Spleen (tissue), 7 donors: ENCODE data around the gene SCIMP.

ENCODE experiments used
- POLR2AphosphoS5 ChIP-seq, 3 donors: sonication (generic); formaldehyde crosslinking; IDR thresholded peaks; one replicate each; pipeline ENCODE4 v1.5.1; 2017; ENCODE audit warnings: antibody characterized with exemption in 3 of 3
- TF ChIP-seq, protein P1 (sequence below), 11 experiments: fragments of 200-600 bp in 7 of 11; fragments of 450-650 bp in 4 of 11; sonication (generic) in 4 of 11; IDR thresholded peaks in 8 of 11; conservative IDR thresholded peaks in 3 of 11; 1 replicate in 7 of 11; 2 replicates in 4 of 11; pipeline versions ENCODE4 v1.4.0 to v1.8.0; 2016 to 2021; ENCODE audit warnings: antibody characterized with exemption in 11 of 11, inconsistent platforms in 4 of 11, mild to moderate bottlenecking in 1 of 11
- donor health status: DM: no; HTN: no; CAD: no; lungs with moderate emphysema.
- donor health status: DM: no; HTN: no; CAD: no.
- donor health status: DM: no; HTN: no; CAD: no.

GRCh38 chr17:5269241-5269960, 34.7 kb upstream of the SCIMP start:
- TF ChIP-seq, protein P1, sequence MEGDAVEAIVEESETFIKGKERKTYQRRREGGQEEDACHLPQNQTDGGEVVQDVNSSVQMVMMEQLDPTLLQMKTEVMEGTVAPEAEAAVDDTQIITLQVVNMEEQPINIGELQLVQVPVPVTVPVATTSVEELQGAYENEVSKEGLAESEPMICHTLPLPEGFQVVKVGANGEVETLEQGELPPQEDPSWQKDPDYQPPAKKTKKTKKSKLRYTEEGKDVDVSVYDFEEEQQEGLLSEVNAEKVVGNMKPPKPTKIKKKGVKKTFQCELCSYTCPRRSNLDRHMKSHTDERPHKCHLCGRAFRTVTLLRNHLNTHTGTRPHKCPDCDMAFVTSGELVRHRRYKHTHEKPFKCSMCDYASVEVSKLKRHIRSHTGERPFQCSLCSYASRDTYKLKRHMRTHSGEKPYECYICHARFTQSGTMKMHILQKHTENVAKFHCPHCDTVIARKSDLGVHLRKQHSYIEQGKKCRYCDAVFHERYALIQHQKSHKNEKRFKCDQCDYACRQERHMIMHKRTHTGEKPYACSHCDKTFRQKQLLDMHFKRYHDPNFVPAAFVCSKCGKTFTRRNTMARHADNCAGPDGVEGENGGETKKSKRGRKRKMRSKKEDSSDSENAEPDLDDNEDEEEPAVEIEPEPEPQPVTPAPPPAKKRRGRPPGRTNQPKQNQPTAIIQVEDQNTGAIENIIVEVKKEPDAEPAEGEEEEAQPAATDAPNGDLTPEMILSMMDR (IDR thresholded peaks at IDR 0.05 in 8 of 11, conservative IDR thresholded peaks at IDR 0.05 in 3 of 11) = no peak
- no peak for TF ChIP-seq POLR2AphosphoS5 (IDR thresholded peaks at IDR 0.05)
